Measurements from ENCODE around the gene LCN12. TPM values are rescaled to one million over a fixed set of nuclear protein-coding genes. Genes with fewer than 3 reads are reported as not detected.

LCN12 gene
- polyA plus RNA-seq, 1 donor from 2014 or later, result 2.9 TPM

DNA sequence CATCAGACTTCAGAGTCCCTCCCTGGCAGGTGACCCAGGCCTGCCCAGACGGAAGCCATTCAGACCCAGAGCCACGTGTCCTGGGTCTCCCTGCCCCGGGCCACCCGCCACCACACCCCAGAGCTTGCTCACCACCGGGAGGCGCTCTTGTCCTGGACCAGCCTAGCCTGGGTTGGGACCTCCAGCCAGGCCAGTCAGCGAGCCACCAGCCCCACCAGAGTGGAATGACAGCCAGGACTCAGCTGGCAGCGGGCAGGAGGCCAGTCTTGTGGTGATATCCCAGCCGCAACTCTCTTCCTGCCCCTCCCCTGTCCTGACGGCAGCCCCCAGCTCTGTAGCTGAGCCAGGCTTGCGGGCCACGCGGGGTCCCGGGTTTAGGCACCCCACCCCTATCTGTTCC, 23.6 kb downstream of the LCN12 start:
- H3F3A ChIP-seq (ENCODE audit: insufficient read depth, low read length, poor library complexity, severe bottlenecking), result no peaks in the 10 kb centered on the region
- H3K79me2 ChIP-seq (replicated peaks; ENCODE audit: insufficient read depth, low read length), result no peaks in the 10 kb centered on the region
- no peak overlapping the region for H3K27ac ChIP-seq (ENCODE audit: low read length)
- no peak overlapping the region for H2AFZ ChIP-seq (ENCODE audit: low read depth, low read length)
- H3K4me2 ChIP-seq (ENCODE audit: low read length), result no peak overlapping the region
- peaks cover 11% of the 10 kb centered on the region for H3K27me3 ChIP-seq (ENCODE audit: insufficient read depth, low read depth, low read length)
- no peak for TF ChIP-seq EZH2 (IDR thresholded peaks at IDR 0.05; ENCODE audit: borderline replicate concordance, insufficient read depth, low read length, poor library complexity, severe bottlenecking)
- no peak for TF ChIP-seq TAF1 (IDR thresholded peaks at IDR 0.05; ENCODE audit: low read depth)
- TF ChIP-seq, protein P1, sequence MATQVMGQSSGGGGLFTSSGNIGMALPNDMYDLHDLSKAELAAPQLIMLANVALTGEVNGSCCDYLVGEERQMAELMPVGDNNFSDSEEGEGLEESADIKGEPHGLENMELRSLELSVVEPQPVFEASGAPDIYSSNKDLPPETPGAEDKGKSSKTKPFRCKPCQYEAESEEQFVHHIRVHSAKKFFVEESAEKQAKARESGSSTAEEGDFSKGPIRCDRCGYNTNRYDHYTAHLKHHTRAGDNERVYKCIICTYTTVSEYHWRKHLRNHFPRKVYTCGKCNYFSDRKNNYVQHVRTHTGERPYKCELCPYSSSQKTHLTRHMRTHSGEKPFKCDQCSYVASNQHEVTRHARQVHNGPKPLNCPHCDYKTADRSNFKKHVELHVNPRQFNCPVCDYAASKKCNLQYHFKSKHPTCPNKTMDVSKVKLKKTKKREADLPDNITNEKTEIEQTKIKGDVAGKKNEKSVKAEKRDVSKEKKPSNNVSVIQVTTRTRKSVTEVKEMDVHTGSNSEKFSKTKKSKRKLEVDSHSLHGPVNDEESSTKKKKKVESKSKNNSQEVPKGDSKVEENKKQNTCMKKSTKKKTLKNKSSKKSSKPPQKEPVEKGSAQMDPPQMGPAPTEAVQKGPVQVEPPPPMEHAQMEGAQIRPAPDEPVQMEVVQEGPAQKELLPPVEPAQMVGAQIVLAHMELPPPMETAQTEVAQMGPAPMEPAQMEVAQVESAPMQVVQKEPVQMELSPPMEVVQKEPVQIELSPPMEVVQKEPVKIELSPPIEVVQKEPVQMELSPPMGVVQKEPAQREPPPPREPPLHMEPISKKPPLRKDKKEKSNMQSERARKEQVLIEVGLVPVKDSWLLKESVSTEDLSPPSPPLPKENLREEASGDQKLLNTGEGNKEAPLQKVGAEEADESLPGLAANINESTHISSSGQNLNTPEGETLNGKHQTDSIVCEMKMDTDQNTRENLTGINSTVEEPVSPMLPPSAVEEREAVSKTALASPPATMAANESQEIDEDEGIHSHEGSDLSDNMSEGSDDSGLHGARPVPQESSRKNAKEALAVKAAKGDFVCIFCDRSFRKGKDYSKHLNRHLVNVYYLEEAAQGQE (IDR thresholded peaks at IDR 0.05; ENCODE audit: borderline replicate concordance), result no peak
- TF ChIP-seq CTCF (IDR thresholded peaks at IDR 0.05; ENCODE audit: poor library complexity, severe bottlenecking), result no peak
- TF ChIP-seq POLR2AphosphoS5 (IDR thresholded peaks at IDR 0.05), result no peak
- TF ChIP-seq SMC3 (conservative IDR thresholded peaks at IDR 0.05; ENCODE audit: poor library complexity), result no peak
- TF ChIP-seq MXI1 (conservative IDR thresholded peaks at IDR 0.05; ENCODE audit: poor library complexity, severe bottlenecking), result no peak
- TF ChIP-seq RAD21 (conservative IDR thresholded peaks at IDR 0.05), result no peak
- TF ChIP-seq EP300 (conservative IDR thresholded peaks at IDR 0.05; ENCODE audit: poor library complexity, severe bottlenecking), result no peak
- no peaks in the 10 kb centered on the region for H3K36me3 ChIP-seq (ENCODE audit: insufficient read depth, low read length)
- no peaks in the 10 kb centered on the region for H4K20me1 ChIP-seq (ENCODE audit: insufficient read depth)
- H3K9me3 ChIP-seq (ENCODE audit: low read length), result no peaks in the 10 kb centered on the region
- H3K9ac ChIP-seq (ENCODE audit: low read length), result no peak overlapping the region
- H3K9me2 ChIP-seq (ENCODE audit: insufficient read depth, low read length), result no peaks in the 10 kb centered on the region
- no peak overlapping the region for H3K4me3 ChIP-seq (ENCODE audit: low read length)

- Histone ChIP-seq H3K9ac (ENCODE audit: low read length) (peak within 1 kb of the TSS; percentile 46), H3K27ac (ENCODE audit: low read length) (no peak within 1 kb of the TSS)
Measured at GRCh38 chr9:136977223-136977622, 25.1 kb downstream of the LCN12 start, which contains the start of gene PTGDS. Gene PTGDS (plus strand): TSS chr9:136977504. CDS start chr9:136977579, 75 bp downstream.

More at GRCh38 chr9:136977223-136977622, 25.1 kb downstream of the LCN12 start, which contains the start of gene PTGDS:
- H3K79me2 ChIP-seq (replicated peaks; ENCODE audit: insufficient read depth, low read length), result no peaks in the 10 kb centered on the region
- H3K9me3 ChIP-seq (ENCODE audit: low read length), result no peaks in the 10 kb centered on the region
- peaks cover 11% of the 10 kb centered on the region for H3K27me3 ChIP-seq (ENCODE audit: insufficient read depth, low read depth, low read length)
- no peak within 1 kb of the TSS for H2AFZ ChIP-seq (ENCODE audit: low read depth, low read length)
- no peak within 1 kb of the TSS for H3K4me2 ChIP-seq (ENCODE audit: low read length)
- no peaks in the 10 kb centered on the region for H4K20me1 ChIP-seq (ENCODE audit: insufficient read depth)
- no peaks in the 10 kb centered on the region for H3K36me3 ChIP-seq (ENCODE audit: insufficient read depth, low read length)
- peak within 1 kb of the TSS; percentile 64 for H3K4me3 ChIP-seq (ENCODE audit: low read length)
- no peaks in the 10 kb centered on the region for H3K9me2 ChIP-seq (ENCODE audit: insufficient read depth, low read length)
- no peaks in the 10 kb centered on the region for H3F3A ChIP-seq (ENCODE audit: insufficient read depth, low read length, poor library complexity, severe bottlenecking)
- TF ChIP-seq CTCF (IDR thresholded peaks at IDR 0.05; ENCODE audit: poor library complexity, severe bottlenecking) (no peak), POLR2AphosphoS5 (IDR thresholded peaks at IDR 0.05) (no peak)

Data from neural cell (in vitro differentiated cells).